ENCODE data around the gene FUBP1. TPM values are rescaled to one million over a fixed set of nuclear protein-coding genes. Genes with fewer than 3 reads are reported as not detected.

The FUBP1 gene
- total RNA-seq, 1 experiment from 2014 or later: 149 TPM

DNA sequence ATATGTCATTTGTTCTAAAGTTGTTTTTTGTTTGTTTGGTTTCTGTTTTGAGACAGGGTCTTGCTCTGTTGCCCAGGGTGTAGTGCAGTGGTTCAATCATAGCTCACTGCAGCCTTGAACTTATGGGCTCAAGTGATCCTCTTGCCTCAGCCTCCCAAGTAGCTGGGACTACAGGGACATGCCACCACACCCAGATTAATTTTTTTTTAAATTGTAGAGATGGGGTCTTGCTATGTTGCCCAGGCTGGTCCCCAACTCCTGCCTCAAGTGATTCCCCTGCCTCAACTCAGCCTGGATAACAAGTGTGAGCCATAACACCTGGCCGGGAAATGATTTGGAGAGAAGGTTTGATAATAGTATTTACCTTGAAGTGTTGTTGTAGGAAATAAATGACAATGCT, 72.2 kb downstream of the FUBP1 start:
- in situ Hi-C loops (cut with HindIII; ENCODE audit: low pct_unique_long_range_greater_than_20kb, low sequenced_read_pairs): no loop called here
- no peak for DNase-seq (ENCODE audit: low read depth)

DNA sequence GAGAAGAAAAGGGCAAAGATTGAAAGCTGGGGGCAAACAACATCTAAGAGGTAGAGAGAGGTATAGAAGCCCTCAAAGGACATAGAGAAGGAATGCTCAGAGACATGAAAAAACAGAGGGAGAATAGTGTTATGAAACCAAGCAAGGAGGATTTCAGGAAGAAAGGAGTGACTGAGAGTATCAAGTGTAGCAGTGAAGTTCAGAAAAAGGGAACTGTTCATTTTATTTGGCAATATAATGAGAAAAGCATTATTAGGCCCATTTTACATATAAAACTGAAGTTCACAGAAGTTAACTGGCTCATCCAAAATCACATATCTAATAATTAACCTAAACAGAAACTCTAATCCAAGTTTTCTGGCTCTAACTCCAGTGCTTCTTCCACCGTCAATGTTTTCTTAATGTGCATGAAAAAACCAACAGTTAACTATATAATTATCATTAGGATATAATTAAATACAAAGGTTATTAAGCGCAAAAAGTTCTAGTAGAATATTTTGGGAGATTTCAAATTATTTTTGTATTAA, 72.8 kb downstream of the FUBP1 start:
- DNase-seq (ENCODE audit: low read depth): no peak
- in situ Hi-C loops (cut with HindIII; ENCODE audit: low pct_unique_long_range_greater_than_20kb, low sequenced_read_pairs): no loop called here

DNA sequence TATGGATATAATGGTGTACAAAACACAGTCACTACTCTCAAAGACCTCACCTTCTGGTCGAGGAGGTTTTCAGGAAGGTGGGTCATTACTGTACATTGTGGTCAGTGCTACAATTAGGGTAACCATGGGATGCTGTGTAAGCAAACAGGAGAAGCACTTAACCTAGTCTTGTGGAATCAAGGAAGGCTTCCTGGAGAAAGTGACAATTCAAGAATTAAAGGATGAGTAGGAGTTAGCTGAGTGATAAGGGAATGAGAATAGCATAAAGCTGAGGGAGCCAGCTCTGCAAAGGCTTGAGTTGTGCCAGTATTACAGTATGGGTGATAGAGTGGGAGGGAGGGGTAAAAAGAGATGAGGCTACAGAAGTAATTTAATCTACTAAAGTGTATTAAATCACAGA, 73.3 kb downstream of the FUBP1 start:
- in situ Hi-C loops (cut with HindIII; ENCODE audit: low pct_unique_long_range_greater_than_20kb, low sequenced_read_pairs): no loop called here
- no peak for DNase-seq (ENCODE audit: low read depth)

DNA sequence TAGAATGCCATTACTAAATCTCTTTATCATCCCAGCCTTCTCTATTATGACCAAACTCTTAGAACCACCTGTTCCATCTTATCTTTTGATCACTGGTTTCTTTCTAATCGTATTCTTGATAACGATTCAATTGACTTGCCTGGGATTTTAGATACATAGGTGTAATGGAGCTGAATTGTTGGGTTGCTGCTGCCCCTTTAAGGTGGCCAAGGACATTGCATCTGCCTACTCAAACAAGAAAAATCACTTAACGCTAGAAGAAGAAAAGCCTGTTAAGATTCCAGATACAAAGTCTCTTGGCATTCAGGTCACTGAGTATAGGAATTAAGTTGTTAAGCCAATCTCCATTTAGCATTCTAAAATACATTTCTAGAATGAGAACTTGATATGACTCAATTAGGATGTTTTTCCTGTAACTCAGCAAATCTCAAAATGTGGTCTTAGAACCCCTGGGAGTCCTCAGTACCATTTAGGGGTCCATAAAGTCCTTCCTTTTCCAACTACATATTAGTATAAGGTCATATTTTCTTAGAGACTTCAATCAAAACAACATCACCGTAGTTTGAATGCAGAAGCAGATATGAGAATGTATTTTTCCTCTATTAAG, 78.1 kb downstream of the FUBP1 start:
- in situ Hi-C loops (cut with HindIII; ENCODE audit: low pct_unique_long_range_greater_than_20kb, low sequenced_read_pairs): no loop called here
- DNase-seq (ENCODE audit: low read depth): peak; percentile 35

DNA sequence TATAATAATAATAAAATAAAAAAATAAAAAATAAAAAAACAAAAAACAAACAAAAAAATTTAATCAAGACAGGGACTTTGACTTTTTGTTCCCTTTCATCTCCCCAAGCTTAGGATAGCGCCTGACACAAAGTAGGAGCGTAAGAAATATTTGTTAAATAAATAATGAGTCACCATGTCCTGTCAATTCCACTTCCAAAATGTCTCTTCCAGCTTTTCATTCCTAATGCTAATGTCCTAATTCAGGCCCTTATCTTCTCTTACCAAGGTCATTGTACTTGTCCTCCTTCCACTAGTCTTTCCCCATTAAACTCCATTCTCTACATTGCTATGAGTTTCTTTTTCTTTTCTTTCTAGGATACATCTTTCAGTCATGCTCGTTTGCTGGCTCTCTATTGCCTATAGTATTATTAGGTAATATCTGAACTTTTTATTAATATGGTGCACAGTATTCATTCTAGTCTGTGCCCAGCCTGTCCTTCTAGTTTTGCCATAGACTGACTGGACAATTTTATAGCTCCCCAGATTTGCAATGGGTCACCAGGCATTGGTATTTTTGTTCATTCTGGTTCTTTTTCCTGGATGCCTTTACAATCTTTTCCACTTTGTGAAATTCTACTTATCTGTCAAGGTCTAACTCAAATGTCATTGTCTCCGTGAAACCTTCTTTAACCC, 79.1 kb downstream of the FUBP1 start:
- DNase-seq (ENCODE audit: low read depth): no peak
- in situ Hi-C loops (cut with HindIII; ENCODE audit: low pct_unique_long_range_greater_than_20kb, low sequenced_read_pairs): no loop called here

Other genes starting within 250 kb of the FUBP1 start
- gene USP33, start 219.2 kb downstream of the FUBP1 start, total RNA-seq (2014; rRNA removed; shearing (Covaris generic); ENCODE audit: low replicate concordance): 28.5 and 34.7 TPM in 2 replicates
- 2.8 and 10.4 TPM in 2 replicates for gene MIGA1, start 199.4 kb downstream of the FUBP1 start, total RNA-seq (2014; rRNA removed; shearing (Covaris generic); ENCODE audit: low replicate concordance)
- 1.7 and 1.8 TPM in 2 replicates for gene NEXN, start 90.4 kb downstream of the FUBP1 start, total RNA-seq (2014; rRNA removed; shearing (Covaris generic); ENCODE audit: low replicate concordance)
- gene DNAJB4, start 25.9 kb upstream of the FUBP1 start, total RNA-seq (2014; rRNA removed; shearing (Covaris generic); ENCODE audit: low replicate concordance): 22.5 and 26.2 TPM in 2 replicates
- gene GIPC2, start 66.9 kb upstream of the FUBP1 start, total RNA-seq (2014; rRNA removed; shearing (Covaris generic); ENCODE audit: low replicate concordance): not detected in 2 replicates

Data from Caki2 (cell line).